Medulla oblongata (tissue), 1 donor: ENCODE results near the gene WNK2.
"Not testable (repeated sequence)": the region's sequence is repeated elsewhere in the genome, so short reads cannot be mapped to it uniquely, and the experiment has no call there.

Experiments
- DNase-seq: peaks from one replicate; pipeline ENCODE4 v3.0.0-alpha.2; 2015; ENCODE audit errors: extremely low spot score

The WNK2 gene

DNA sequence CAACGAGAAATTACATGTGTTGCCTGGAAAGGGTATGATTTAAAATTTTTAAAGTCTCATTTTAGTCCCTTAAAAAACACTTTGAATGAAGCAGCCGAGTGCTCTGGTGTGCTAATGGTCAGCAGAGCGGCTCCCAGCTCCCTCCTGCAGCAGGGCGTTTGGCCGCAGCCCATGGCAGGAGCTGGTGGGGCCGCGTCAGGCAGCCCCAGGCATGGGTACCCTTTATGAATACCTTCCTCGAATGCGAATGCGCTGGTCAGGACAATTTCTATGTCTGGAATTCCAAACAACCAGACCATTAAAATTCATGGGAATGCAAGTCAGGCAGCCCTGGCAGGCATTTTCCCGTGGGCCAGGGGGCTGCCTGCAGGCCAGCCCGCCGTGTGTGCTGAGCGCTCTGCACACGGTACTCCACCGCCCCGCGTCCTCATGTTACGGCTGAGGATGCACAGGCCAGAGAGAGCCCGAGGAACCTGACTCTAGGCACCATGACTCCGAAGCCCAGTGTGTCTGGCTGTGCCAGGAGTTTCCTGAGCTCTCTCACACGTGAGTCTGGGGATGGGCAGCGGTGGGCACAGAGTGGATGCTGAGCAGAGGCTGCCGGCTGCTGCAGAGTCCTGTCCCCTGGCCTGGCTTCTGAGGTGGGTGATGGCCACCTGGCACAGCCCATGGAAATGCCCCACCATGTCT, 123.7 kb downstream of the WNK2 start:
- DNase-seq = no peak

DNA sequence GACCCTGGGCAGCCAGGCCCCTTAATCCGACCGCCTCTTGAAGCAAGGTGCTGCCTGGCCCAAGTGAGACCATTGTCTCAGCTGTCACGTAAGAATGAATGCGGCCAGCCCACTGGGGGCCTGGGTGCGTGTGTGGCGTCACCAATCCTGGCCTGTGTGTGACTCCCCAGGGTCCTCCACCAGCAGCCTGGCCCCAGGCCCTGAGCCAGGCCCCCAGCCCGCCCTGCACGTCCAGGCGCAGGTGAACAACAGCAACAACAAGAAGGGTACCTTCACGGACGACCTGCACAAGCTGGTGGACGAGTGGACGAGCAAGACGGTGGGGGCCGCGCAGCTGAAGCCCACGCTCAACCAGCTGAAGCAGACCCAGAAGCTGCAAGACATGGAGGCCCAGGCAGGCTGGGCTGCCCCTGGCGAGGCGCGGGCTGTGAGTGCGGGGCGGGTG, 124.2 kb downstream of the WNK2 start:
- no peak for DNase-seq

DNA sequence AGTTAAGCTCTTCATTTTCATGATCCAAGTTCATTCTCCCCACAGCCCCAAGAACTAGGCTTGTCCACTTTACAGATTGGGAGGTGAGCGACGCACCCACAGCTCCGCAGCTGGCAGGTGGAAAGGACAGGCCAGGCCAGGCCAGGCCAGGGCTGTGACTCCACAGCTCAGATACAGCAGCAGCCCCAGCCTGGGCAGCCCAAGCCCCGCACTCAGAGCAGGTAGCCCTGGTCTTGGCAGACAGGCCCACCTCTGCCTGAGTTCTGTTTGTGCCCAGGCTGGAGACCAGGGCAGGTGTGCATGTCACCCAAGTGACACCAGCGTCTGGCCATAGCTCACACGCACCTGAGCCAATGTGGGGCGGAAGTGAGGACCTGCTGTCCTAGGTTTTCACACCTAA, 124.7 kb downstream of the WNK2 start:
- DNase-seq = no peak

DNA sequence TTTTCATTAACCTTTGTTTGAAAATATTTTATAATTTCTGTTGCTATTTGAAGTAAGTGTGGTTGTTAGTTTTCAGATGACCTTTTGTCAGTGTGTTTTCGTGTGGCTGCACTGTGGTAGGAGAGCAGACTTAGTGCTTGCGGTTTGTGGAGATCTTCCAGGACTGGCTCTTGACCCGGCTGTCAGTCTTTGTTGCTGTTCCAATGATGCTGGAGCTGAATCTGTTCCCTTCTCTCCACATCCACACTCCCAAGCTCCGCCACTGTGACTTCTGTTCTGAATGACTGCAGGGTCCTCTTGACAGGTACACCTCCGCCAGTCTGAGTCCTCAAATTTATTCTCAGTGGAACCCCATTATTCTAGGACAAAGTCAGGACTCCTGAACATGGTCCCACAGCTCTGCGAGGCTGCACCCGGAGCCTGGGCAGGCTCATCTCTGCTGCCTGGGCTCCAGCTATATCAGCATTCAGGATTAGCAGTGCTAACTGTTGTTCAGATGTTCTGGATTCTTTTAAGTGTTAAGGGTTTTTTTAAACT, 126.0 kb downstream of the WNK2 start:
- DNase-seq = no peak

DNA sequence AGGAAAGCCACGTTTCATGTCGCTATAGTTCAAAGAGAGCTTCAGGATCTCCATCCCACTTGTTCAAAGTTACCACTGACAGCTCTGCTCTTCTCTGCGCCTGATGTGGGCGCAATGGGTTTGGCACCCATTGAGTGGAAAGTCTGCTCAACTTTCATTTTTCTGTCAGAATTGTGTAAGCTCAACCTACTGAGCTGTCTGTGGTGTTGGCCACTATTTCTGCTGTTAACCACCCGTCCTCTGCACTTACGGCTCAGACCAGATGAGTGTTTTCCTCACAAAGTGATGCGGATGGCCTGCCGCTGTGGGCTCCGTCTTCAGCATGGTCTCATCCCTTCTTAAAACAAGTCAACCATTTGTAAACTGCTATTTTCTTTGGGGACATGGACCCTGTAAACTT, 131.2 kb downstream of the WNK2 start:
- no peak for DNase-seq

DNA sequence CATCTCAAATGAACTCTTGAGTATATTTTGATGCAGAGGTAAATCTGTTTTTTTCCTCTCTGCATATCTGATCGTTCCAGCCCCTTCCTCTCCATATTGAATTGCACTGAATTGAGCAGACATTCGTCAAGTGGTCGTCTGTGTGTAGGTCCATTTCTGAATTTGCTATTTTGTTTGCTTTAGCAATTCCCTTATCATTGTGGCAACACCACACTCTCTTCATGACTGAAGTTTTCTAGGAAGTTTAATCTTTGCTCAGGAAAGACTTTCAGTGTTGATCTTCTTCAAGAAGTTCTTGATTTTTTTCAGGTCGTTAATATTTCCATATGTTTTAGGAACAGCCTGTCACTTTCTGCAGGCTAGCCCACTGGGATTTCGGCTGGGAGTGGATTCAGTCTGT, 132.0 kb downstream of the WNK2 start:
- DNase-seq = no peak

DNA sequence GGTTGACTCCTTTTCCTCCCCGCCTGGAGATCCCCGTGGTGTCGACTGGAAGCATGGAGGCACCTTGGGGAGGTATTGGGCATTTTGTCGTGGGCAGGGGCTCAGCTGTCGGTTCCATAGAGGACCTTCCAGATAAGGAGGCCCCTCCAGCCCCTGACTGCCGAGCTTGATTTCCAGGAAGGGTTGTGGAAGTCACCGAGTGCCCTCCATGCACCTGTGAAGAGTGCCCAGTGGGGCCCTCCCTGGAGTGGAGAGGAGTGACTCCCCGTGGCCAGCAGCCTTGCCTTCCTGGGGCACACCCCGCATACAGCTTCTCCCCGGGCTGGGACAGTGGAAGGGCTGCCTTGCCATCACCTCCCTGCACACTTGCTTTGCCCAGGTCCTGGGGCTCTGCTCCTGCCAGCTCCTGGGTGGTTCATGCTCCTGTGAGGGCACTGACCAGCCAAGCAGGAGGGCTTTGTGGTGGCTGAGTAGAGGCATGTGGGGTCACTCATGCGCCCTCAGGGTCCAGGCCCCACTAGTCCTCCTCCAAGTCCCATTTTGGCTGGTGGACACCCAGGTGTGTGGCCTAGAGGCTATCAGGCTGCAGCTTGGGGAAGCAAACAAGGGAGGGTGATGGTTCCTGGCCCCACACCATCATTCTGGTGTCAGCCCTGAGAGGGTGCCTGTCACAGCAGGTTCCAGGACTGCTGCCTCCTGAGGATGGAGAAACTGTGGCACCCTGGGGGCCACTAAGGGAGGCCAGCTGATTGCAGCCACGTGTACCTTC, 133.0 kb downstream of the WNK2 start:
- DNase-seq = no peak

DNA sequence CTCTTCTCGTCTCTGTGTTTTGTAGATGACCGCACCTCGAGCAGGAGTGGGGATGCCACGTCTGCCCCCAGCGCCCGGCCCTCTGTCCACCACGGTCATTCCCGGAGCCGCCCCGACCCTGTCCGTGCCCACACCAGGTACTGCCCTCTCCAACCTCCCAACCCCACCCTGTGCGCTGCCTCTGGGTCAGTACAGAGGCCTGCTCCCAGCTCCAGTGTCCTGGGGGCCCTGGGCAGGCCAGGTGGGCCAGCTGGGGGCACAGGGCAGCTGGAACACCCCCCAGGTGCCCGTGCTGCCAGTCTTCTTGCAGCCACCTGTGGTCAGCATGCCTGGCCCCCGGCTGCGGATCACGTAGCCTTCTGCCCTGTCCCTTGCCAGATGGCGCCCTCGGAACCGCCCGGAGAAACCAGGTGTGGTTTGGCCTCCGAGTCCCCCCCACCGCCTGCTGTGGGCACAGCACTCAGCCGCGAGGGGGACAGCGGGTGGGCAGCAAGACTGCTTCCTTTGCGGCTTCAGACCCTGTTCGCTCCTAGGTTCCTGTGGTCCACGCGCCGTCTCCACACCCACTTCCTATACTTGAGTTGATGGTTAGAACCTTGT, 133.7 kb downstream of the WNK2 start:
- no peak for DNase-seq

DNA sequence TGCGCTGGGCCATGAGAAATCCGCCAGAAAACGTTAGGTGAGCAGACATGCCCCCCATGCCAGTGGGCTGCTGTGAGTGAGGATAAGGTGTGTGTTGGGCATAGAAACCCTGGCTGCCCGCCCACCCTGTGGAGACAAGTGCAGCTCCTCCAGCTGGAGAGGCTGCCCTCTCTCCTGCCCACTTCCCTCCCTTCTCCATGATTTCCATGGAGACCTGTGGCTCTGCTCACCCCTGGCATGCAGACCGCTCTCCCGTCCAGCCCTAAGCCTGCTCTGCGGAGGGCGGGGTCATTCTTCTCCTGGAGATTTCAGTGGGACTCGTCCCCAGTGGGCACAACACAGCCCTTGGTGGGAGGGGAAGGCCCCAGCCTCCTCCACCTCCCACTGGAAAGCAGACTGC, 134.5 kb downstream of the WNK2 start:
- no peak for DNase-seq

DNA sequence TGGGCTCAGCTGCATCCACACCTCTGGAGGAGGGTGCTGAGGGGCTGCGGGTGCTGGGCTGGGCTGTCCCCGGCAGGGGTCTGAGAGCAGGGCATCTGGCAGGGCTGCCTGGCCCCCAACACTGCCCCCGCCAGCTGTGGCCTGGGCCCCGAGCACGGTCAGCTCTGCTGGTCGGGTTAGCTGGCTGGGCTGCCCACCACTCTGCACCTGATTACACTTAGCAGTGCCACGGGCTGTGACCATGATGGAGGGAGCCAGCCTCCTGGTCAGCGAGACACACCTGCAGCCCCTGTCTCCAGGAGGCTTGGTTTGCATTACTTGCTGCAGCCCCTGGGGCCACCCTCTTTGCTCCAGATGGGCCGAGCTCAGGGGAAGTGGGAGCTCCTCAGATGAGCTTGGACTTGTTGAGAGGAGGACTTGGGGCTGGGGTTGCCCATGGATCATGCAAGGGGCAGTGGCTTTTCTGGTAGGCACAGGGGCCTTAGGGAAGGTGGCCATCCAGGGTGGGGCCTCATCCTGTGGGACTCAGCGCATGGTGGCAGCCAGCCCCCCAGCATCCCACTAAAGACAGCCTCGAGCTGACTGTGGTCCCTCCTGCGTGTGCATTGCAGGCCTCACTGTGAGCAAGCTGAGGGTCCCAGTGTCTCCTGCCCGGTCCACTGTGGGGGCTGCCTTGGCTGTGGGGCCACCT, 135.5 kb downstream of the WNK2 start:
- no peak for DNase-seq

DNA sequence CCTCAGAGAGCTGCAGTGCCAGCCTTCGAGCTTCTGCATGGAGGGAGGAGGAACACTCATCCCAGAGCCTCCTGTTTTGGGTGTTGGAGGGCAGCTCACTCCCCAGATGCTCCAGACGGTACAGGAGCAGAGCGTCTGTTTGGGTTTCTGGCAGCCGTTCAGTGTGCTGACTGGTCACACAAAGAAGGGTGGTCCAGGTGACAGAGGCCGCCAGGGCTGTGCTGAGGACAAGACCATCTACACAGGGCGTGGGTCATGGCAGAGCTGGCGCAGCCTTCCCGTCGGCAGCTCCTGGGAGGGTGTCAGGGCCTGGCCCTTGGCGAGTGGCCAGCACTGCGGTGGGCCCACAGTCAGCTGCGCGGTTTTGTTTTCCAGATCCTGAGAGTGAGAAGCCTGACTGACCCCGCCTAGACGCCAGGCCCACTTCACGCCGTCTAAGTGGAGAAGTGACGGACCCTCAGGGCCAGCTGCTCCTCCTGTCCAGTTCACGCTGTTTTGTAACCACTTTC, 136.1 kb downstream of the WNK2 start:
- no peak for DNase-seq

DNA sequence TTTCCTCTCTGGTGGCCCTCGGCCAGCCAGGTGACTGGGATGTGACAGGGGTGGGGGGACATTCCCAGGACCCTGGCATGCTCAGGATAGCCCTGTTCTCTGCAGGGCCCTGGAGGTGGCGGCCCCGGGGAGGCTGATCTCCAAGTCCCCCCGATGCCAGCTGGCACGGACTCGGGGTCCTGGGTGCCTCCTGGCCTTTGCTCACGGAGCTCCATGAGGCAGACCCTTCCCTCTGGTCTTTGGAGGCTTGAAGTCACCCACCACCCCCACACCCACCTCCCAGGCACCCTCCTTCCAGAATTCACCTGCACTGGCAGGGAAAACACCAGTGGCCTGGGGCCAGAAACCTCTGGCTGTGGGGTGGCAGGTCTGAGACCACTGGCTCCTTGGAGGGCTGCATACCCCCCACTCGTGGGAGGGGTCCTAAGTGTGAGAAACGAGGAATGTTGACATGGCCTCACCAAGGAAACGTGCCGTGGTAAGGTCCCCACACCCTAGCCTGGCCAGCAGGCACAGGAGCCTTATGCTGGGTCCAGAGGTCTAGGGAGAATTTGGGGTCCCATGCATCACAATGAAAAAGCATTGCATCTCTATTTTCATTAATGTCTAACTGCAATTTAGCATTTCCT, 136.8 kb downstream of the WNK2 start:
- no peak for DNase-seq

DNA sequence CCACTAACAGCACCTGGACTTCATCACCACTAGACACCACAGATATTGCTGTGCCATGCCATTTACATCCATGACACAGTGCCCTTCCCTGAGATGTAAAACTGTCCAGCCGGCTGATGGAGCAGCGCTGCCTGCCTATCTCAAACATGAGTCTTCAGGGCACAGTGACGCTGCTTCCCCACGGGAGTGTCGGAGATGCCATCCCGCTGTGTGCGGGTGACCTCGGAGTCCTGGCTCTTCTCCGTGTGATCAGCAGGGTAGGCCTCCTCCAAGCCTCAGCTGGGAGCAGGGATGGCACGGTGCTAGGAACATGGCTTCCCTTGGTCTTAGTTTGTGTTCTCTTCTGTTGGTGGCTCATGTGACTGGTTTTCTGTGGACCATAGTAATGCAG, 137.3 kb downstream of the WNK2 start:
- no peak for DNase-seq

DNA sequence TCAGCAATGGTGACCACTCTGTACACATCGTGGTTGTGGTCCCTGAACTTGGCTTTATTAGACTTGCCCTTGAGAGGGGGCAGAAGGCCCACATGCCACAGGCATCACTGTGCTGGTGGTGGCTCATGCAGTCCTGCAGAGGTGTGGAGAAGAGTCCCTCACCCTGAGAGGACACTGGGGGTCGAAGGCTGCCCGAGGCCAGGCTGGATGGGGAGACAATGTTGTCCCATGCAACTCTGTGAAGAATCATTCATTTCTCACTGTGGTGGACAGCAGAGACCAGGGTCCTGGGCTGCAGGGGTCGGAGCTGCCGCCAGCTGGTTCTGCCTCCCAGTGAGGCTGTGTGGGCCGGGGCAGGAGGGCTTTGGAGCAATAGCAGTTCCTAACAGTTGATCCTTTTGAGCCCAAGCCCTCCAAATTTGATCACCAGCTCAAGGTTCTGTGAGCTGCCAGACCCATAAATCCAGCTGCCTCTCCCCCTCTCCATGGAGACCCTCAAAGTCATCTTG, 139.6 kb downstream of the WNK2 start:
- DNase-seq = not testable (repeated sequence)

DNA sequence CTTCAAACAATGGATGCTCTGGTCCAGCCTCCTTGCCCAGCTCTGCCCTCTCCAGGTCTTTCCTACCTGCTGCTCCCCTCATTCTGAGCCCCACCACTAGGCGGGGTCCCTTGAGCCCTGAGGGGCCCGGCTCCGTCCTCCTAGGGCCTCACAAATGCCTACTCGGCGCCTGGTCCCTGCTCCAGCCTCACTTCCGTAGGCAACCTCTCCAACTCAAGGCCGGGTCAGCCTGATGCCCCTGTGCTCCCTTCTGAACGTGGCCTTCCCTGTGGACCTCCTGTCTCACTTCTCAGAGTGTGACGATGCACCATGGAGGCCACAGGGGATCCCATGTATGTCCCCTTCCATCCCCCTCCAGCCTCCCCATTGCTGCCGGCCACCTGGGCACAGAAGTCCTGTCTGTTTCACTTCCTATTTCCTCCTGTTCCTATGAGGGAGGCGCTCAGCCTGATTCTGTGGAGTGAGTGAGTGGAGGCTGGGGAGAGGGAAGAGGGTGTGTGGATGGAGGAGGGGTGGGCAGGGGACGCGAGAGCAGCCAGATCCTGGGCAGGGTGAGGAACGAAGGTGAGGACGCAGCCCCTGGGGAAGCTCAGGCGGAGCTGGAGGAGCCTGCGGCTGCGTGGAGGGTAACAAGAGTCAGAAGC, 140.4 kb downstream of the WNK2 start:
- no peak for DNase-seq

DNA sequence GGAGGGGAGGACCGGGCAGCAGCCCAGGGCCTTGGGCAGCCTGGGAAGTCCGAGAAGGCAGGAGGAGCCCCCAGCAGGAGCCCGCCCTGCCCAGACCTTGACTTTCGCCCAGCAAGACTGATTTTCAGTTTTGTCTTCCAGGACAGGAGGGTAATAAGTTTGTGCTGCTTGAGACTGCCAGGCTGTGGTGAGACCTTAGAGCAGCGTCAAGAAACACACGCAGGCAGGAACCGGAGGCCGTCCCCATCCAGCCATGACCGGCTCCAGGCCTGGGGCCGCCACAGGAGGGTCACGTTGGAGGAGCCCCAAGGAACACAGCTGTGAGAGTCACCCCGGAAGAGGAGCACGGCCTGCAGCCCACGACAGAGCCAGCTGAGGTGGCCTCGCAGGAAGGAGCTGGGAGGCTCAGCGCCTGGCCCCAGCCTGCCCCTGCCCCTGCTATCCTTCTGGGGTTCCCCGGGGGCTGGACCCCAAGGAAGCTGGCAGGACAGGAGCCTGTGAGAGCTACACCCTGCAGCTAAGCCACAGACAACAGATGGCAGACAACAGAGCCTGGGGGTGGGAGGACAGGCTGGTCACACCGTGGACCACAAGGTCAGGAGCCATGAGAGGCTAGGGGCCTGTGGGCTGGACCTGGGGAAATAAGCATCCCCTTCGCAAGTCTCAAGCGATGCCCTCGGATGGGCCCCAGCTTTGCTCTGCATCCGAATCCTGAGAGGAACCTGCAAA, 141.5 kb downstream of the WNK2 start:
- DNase-seq = no peak

DNA sequence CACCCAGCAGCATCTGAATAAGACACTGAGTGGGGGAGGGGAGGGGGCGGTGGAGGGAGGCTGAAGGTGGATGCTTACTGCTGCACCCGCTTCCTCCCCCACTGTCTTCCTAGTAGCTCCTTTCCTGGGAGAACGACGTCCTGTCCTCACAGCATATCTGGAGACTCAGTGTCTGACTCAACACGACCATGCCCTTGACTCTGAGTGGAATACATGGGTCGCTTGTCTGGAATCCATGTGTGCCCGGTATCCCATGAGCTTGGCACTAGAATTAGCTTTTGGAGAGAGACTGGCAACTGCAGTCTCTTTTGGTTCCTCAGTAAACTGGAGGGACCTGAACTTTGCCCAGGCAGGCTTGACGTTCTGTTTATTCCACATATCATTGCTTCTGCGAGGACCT, 142.1 kb downstream of the WNK2 start:
- DNase-seq = no peak

DNA sequence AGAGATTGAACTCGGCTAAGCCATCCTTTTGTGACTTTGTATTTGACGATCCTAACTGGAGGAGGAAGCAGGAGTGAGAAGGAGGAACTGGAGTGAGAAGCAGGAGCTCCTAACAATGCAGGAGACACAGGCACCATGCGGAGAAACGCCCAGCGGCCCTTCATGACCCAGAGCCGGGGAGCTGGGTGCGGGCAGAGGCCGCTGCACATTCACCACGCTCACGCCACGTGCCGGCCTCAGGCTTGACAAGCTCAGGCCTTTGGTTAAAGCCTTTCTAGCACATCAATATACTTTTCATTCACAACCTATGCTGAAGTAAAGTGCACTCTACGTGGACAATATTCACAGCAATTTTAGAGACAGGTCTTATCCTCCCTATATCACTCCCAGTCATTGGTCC, 142.7 kb downstream of the WNK2 start:
- no peak for DNase-seq

DNA sequence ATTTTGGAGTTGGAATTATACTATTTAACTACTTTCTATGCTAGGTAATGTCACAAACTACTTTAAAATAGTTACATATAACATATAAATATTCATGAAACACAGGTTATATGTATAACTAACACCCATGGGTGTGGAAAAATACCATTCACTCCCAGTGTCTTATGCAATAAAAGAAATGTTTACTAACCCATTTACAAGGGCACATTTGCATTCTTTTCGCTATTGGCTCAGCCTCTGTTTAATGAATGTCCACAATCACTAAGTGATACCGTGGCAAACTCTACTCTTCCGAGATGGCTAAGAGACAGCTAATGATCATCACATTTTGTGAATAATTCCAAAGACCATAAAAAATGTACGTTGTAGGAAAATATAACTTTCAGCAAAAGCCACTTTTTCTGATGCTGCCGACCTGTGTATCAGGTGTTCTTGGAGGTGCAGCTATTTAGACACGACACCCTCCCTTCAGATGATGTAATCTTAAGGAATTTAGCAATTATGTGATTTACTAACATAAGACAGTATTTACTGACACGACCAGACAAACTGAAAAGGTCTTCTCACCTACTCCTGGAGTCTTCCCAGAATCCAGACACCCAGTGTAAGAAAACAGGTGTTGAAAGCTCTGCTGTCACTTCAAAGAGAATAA, 145.8 kb downstream of the WNK2 start:
- no peak for DNase-seq

DNA sequence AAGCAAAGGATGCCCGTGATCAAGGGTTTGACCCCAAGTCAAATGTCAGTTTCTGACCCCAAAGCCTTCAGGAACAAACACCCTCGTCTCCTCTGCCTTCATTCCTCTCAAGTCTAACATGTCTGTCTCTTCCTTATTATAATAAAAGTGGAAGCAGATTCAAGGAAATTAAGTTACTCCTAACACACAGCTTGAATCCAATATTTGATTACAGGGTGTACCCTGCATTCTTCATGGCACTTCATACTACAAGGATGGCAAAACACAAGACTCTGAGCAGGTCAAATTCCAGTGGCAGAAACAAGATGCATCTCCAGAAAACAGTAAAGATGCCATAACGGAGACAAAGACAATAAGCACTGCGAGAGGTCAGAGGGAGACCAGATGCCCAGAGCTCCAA, 148.4 kb downstream of the WNK2 start:
- DNase-seq = no peak
